Cardiac ventricle fibroblast (primary cell): ENCODE results near the gene PRAMEF2. TPM values are rescaled to one million over a fixed set of nuclear protein-coding genes. Genes with fewer than 3 reads are reported as not detected.

Experiments used
- total RNA-seq: library from RNA; depleted of rRNA; stranded (reverse); fragments of >200 nt; gene quantifications from 2 replicates; pipeline ENCODE4 v1.2.3, GENCODE V29; 2015

The PRAMEF2 gene
- total RNA-seq: not detected in 2 replicates

DNA sequence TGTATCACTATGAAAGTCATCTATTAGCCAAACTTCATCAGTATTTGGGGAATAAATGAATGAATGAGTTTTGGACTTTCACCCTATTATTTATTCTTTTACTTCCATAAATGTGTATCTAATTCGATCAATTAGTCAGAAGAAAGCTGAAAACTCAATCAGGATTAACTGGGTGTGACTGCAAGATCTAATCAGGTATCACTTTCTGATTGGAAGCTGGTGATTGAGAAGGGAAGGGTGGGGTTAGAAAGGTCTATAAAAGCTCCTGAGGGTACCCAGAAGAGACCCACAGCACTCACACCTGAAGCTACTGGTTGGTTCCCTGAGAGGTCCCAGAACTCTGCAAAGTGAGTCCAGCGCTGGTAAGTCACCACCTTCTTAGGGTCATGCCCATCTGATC is at the start of gene PRAMEF2:
Gene PRAMEF2 (plus strand): TSS at position 301 of the 400 bp plus-strand sequence. CDS start 1,924 bp downstream, outside the sequence.

DNA sequence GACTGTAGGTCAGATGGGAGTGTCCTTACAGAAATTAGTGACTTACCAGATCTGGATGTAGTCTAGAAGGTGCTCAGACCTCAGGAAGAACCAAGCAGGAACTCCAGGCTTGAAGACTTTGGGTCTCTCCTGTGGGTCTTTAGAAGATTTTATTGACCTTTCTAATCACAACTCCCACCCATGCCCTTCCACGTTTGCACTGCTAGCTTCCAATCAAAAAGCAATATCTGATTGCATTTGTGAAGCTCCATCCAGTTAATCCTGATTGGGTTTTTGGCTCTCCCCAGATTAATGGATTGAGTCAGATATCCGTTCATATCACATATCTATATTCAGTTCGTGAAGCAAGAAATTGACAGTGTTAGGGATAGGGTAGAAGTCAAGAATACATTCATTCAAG is 25.6 kb upstream of the PRAMEF2 start, which contains the start of gene PRAMEF11:
Gene PRAMEF11 (minus strand): TSS at position 101 of the 400 bp plus-strand sequence. CDS start 2,621 bp downstream, outside the sequence.

DNA sequence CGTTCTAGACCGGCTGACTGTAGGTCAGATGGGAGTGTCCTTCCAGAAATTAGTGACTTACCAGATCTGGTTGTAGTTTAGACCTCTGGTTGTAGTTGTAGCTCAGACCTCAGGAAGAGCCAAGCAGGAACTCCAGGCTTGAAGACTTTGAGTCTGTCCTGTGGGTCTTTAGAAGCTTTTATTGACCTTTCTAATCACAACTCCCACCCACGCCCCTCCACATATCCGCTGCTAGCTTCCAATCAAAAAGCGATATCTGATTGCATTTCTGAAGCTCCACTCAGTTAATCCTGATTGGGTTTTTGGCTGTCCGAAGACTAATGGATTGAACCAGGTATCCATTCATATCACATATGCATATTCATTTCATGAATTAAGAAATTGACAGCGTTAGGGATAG is 8.3 kb upstream of the PRAMEF2 start, which contains the start of gene HNRNPCL1:
Gene HNRNPCL1 (minus strand): TSS at position 101 of the 400 bp plus-strand sequence. CDS start 431 bp downstream, outside the sequence.

GRCh38 chr1:12886101-12886500 is 29.2 kb downstream of the PRAMEF2 start, which contains the start of gene PRAMEF4:
TSS of gene PRAMEF4 (minus strand) at chr1:12886201. CDS start at chr1:12883394, 2,807 bp downstream.

GRCh38 chr1:12898170-12898569 is 41.3 kb downstream of the PRAMEF2 start, which contains the start of gene PRAMEF10:
TSS of gene PRAMEF10 (minus strand) at chr1:12898270. CDS start at chr1:12895847, 2,423 bp downstream.

Other genes starting within 250 kb of the PRAMEF2 start
- gene DHRS3, start 238.9 kb upstream of the PRAMEF2 start, total RNA-seq: 4.6 and 8.2 TPM in 2 replicates
- not detected in 2 replicates for gene AADACL4, start 213.0 kb upstream of the PRAMEF2 start, total RNA-seq
- gene AADACL3, start 141.0 kb upstream of the PRAMEF2 start, total RNA-seq: not detected in 2 replicates
- not detected in 2 replicates for gene CFAP107, start 110.9 kb upstream of the PRAMEF2 start, total RNA-seq
- gene PRAMEF12, start 83.3 kb upstream of the PRAMEF2 start, total RNA-seq: not detected in 2 replicates
- gene PRAMEF1, start 65.7 kb upstream of the PRAMEF2 start, total RNA-seq: not detected in 2 replicates
- not detected in 2 replicates for gene PRAMEF11, start 25.7 kb upstream of the PRAMEF2 start, total RNA-seq
- not detected in 2 replicates for gene HNRNPCL1, start 8.4 kb upstream of the PRAMEF2 start, total RNA-seq
- not detected in 2 replicates for gene PRAMEF4, start 29.1 kb downstream of the PRAMEF2 start, total RNA-seq
- gene PRAMEF10, start 41.2 kb downstream of the PRAMEF2 start, total RNA-seq: not detected in 2 replicates
- not detected in 2 replicates for gene PRAMEF7, start 59.5 kb downstream of the PRAMEF2 start, total RNA-seq
- gene PRAMEF6, start 90.5 kb downstream of the PRAMEF2 start, total RNA-seq: not detected in 2 replicates
- not detected in 2 replicates for gene PRAMEF27, start 199.5 kb downstream of the PRAMEF2 start, total RNA-seq
- gene HNRNPCL3, start 203.7 kb downstream of the PRAMEF2 start, total RNA-seq: not detected in 2 replicates
- gene PRAMEF25, start 213.7 kb downstream of the PRAMEF2 start, total RNA-seq: not detected in 2 replicates